Astrocyte (in vitro differentiated cells and primary cell): ENCODE results near the gene METTL23.

ENCODE experiments used
- EZH2 ChIP-seq: IDR thresholded peaks from 2 replicates; pipeline ENCODE4 v1.6.1; 2012; ENCODE audit warnings: mild to moderate bottlenecking, low read length, inconsistent platforms; ENCODE audit not compliant: insufficient read depth
- TF ChIP-seq, protein P1 (sequence below): IDR thresholded peaks from 2 replicates; pipeline ENCODE4 v1.5.1; 2011; ENCODE audit warnings: low read depth, mild to moderate bottlenecking, inconsistent platforms, low read length, moderate library complexity; ENCODE audit not compliant: insufficient read depth

DNA sequence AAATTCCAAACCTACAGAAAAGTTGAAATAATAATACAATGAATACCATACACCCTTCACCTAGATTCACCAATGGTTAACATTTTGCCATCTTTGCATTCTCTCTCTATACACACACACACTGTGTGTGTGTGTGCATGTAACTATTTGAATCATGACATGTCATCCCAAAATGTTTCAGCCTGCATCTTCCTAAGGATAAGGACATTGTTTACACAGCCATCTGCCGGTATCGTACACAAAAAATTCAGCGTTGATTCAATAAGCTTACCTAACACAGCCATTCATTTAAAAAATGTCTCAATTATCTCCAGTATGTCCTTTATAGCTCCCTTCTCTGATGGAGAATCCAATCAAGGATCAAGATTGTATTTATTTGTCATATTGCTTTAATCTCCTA, 19.8 kb upstream of the METTL23 start:
- TF ChIP-seq, protein P1, sequence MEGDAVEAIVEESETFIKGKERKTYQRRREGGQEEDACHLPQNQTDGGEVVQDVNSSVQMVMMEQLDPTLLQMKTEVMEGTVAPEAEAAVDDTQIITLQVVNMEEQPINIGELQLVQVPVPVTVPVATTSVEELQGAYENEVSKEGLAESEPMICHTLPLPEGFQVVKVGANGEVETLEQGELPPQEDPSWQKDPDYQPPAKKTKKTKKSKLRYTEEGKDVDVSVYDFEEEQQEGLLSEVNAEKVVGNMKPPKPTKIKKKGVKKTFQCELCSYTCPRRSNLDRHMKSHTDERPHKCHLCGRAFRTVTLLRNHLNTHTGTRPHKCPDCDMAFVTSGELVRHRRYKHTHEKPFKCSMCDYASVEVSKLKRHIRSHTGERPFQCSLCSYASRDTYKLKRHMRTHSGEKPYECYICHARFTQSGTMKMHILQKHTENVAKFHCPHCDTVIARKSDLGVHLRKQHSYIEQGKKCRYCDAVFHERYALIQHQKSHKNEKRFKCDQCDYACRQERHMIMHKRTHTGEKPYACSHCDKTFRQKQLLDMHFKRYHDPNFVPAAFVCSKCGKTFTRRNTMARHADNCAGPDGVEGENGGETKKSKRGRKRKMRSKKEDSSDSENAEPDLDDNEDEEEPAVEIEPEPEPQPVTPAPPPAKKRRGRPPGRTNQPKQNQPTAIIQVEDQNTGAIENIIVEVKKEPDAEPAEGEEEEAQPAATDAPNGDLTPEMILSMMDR, result no peak
- no peak for TF ChIP-seq EZH2
